HL-60 (cell line): ENCODE measurements around the gene GDF11.

Source experiments
- GABPA ChIP-seq: IDR thresholded peaks from 2 replicates; pipeline ENCODE4 v1.6.1; 2012; ENCODE audit warnings: low read depth
- POLR2AphosphoS5 ChIP-seq: IDR thresholded peaks from 2 replicates; pipeline ENCODE4 v1.6.1; 2012; ENCODE audit warnings: low read depth
- TF ChIP-seq, protein P1 (sequence below): IDR thresholded peaks from one replicate; pipeline ENCODE4 v1.5.1; 2011; ENCODE audit warnings: low read length, control low read depth, inconsistent platforms; ENCODE audit not compliant: insufficient read depth
- TF ChIP-seq, protein P2 (sequence below): IDR thresholded peaks from 2 replicates; pipeline ENCODE4 v1.6.1; 2012; ENCODE audit warnings: low read depth; ENCODE audit not compliant: insufficient replicate concordance

- TF ChIP-seq, protein P1, sequence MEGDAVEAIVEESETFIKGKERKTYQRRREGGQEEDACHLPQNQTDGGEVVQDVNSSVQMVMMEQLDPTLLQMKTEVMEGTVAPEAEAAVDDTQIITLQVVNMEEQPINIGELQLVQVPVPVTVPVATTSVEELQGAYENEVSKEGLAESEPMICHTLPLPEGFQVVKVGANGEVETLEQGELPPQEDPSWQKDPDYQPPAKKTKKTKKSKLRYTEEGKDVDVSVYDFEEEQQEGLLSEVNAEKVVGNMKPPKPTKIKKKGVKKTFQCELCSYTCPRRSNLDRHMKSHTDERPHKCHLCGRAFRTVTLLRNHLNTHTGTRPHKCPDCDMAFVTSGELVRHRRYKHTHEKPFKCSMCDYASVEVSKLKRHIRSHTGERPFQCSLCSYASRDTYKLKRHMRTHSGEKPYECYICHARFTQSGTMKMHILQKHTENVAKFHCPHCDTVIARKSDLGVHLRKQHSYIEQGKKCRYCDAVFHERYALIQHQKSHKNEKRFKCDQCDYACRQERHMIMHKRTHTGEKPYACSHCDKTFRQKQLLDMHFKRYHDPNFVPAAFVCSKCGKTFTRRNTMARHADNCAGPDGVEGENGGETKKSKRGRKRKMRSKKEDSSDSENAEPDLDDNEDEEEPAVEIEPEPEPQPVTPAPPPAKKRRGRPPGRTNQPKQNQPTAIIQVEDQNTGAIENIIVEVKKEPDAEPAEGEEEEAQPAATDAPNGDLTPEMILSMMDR, result no peak
- TF ChIP-seq, protein P2, sequence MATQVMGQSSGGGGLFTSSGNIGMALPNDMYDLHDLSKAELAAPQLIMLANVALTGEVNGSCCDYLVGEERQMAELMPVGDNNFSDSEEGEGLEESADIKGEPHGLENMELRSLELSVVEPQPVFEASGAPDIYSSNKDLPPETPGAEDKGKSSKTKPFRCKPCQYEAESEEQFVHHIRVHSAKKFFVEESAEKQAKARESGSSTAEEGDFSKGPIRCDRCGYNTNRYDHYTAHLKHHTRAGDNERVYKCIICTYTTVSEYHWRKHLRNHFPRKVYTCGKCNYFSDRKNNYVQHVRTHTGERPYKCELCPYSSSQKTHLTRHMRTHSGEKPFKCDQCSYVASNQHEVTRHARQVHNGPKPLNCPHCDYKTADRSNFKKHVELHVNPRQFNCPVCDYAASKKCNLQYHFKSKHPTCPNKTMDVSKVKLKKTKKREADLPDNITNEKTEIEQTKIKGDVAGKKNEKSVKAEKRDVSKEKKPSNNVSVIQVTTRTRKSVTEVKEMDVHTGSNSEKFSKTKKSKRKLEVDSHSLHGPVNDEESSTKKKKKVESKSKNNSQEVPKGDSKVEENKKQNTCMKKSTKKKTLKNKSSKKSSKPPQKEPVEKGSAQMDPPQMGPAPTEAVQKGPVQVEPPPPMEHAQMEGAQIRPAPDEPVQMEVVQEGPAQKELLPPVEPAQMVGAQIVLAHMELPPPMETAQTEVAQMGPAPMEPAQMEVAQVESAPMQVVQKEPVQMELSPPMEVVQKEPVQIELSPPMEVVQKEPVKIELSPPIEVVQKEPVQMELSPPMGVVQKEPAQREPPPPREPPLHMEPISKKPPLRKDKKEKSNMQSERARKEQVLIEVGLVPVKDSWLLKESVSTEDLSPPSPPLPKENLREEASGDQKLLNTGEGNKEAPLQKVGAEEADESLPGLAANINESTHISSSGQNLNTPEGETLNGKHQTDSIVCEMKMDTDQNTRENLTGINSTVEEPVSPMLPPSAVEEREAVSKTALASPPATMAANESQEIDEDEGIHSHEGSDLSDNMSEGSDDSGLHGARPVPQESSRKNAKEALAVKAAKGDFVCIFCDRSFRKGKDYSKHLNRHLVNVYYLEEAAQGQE, result no peak
- no peak for TF ChIP-seq POLR2AphosphoS5
- no peak for TF ChIP-seq GABPA
Measured at GRCh38 chr12:55765736-55766290, 22.9 kb downstream of the GDF11 start.
